ENCODE results near the gene METTL15.
"Not testable (repeated sequence)": the region's sequence is repeated elsewhere in the genome, so short reads cannot be mapped to it uniquely, and the experiment has no call there.

DNA sequence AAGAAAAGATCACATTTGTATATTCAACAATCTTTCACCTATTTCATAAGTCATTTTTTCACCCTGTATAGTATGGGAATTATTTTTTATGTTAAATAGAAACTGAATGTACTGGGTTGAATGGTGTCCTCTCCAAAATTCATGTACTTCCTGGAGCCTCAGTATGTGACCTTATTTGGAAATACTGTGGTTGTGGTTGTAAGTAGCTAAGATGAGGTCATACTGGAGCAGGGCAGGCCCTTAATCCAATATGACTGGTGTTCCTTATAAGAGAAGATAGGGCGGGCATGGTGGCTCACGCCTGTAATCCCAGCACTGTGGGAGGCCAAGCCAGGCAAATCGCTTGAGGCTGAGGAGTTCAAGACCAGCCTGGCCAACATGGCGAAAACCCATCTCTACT is 224.2 kb downstream of the METTL15 start:
- TF ChIP-seq, protein P1, sequence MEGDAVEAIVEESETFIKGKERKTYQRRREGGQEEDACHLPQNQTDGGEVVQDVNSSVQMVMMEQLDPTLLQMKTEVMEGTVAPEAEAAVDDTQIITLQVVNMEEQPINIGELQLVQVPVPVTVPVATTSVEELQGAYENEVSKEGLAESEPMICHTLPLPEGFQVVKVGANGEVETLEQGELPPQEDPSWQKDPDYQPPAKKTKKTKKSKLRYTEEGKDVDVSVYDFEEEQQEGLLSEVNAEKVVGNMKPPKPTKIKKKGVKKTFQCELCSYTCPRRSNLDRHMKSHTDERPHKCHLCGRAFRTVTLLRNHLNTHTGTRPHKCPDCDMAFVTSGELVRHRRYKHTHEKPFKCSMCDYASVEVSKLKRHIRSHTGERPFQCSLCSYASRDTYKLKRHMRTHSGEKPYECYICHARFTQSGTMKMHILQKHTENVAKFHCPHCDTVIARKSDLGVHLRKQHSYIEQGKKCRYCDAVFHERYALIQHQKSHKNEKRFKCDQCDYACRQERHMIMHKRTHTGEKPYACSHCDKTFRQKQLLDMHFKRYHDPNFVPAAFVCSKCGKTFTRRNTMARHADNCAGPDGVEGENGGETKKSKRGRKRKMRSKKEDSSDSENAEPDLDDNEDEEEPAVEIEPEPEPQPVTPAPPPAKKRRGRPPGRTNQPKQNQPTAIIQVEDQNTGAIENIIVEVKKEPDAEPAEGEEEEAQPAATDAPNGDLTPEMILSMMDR (IDR thresholded peaks at IDR 0.05): not testable (repeated sequence)
- TF ChIP-seq POLR2A, POLR2AphosphoS5 (IDR thresholded peaks at IDR 0.05): not testable (repeated sequence)

All from breast epithelium (tissue), 3 donors.